GM10847 (cell line): ENCODE results near the gene KDM7A.

Experiments
- POLR2A ChIP-seq: IDR thresholded peaks from 2 replicates; pipeline ENCODE4 v1.6.1; 2011; ENCODE audit not compliant: insufficient read length; ENCODE audit errors: extremely low read depth

The KDM7A gene

DNA sequence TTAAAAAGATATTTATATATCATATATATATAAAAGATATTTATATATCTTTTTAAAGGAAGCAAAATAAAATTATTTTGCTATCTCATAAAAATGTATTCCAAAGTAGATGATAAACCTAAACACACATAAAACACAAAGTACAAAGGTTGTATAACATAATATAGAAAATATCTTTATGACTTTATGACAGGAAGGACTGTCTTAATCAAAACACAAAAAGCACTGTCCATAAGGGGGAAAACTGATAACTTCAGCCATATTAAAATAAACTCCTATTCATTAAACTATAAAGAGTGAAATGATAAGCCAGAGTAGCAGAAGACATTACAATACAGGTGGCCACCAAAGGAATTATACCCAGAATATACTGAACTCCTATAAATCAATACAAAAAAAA lies 34.8 kb downstream of the KDM7A start:
- no peak for TF ChIP-seq POLR2A

DNA sequence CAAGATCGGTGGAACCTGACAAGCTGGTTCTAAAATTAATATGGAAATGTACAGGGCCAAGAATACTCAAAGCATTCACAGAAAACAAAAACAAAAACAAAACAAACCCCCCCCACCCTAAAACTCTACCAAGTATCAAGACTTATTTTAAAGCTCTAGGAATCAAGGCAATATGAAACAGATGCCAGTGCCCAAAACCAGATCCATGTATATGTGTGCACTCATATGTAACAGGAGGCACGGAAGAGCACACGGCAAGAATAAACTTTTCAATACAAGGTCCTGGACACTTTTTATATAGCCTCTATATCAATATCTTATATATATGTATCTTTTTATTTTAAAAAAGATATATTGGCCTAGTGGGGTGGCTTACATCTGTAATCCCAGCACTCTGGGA lies 35.5 kb downstream of the KDM7A start:
- no peak for TF ChIP-seq POLR2A

GRCh38 chr7:140137078-140137477 lies 39.7 kb downstream of the KDM7A start:
- no peak for TF ChIP-seq POLR2A

GRCh38 chr7:140136073-140136472 lies 40.7 kb downstream of the KDM7A start:
- no peak for TF ChIP-seq POLR2A

DNA sequence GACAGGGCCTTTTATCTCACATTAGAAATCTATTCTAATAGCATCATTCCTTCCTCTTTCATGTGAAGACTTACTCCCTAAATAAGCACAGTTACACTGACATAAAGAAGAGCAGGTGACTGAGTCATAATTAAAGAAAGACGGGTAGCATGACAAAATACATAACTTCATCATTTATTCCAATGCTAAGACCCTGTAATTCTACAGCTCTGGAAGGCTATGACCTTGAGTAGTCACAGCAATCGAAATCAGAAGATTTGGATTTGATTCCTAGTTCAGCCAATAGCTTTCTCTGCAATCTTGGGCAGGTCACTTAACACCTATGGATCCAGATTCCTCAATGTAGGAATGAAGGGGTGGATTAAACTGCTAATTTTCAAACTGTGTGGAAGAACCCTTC lies 42.7 kb downstream of the KDM7A start:
- TF ChIP-seq POLR2A, result no peak

- no peak for TF ChIP-seq POLR2A
Measured at GRCh38 chr7:140127360-140128127, 49.2 kb downstream of the KDM7A start.

GRCh38 chr7:140126435-140127034 lies 50.2 kb downstream of the KDM7A start:
- TF ChIP-seq POLR2A, result no peak

- TF ChIP-seq POLR2A, result no peak
Measured at GRCh38 chr7:140122965-140123364, 53.8 kb downstream of the KDM7A start.

- no peak for TF ChIP-seq POLR2A
Measured at GRCh38 chr7:140121326-140121725, 55.5 kb downstream of the KDM7A start.

DNA sequence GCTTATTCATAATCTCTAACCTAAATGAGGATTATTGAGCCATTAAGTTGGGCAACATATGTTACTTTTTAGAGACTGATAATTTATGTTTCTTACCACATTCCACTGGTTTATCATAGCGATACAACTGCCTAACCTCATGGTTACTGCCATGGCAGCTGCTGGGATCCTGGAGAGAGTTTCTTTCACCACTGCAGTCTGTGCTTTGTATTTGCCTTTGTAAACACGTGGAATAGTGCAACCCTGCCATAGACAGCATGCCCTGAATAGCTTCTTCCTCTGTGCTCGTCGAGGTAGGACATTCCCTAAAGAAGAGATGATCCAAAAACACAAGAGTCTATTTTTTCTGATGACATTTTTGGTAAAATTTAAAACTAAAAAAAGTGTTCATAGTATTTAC lies 80.3 kb downstream of the KDM7A start:
- no peak for TF ChIP-seq POLR2A

GRCh38 chr7:140093375-140093774 lies 83.4 kb downstream of the KDM7A start:
- no peak for TF ChIP-seq POLR2A

DNA sequence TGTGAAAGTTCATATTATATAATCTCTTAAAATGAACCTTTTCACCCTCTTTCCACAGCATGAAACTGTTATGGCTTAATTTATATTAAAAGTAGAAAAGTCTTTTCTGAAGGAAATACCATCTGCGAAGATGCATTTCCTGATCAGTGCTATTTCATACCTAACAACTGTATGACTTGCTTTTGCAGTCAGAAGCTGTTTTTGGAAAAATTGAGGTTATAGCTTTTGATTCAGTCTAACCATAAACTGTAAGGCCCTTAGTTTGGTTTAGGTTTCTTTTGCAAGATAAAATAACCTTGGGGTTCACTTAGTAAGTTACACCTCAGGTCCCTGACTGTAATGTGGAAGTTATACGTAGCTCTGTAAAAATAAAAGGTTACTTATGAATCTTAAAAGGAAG lies 91.3 kb downstream of the KDM7A start:
- TF ChIP-seq POLR2A, result no peak

GRCh38 chr7:140084972-140085371 lies 91.8 kb downstream of the KDM7A start:
- no peak for TF ChIP-seq POLR2A

DNA sequence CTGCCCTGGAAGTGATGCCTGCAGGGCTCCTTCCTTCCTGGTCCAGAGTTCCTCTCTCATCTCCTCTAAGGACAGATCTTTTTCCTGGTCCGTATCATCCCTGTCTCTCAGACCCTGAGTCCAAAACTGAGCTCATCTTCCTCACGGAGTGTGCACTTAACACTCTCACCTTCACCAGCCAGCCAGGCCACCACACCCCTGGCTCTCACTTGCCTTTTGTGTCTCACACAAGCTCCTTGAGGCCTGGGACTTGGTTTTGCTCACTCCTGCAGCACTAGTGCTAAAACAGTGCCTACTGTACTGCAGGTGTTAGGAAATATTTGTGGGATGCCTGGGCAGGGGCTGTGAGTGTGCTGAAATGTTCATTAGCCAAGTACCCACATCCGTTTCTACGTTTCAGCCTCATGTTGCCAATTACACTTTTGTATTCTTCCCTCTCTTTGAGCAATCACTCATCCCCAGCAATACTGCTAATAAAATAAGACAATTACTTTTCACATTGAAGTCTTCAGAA lies 92.6 kb downstream of the KDM7A start:
- no peak for TF ChIP-seq POLR2A

GRCh38 chr7:140082770-140083169 lies 94.0 kb downstream of the KDM7A start:
- no peak for TF ChIP-seq POLR2A

GRCh38 chr7:140081774-140082425 lies 94.9 kb downstream of the KDM7A start:
- no peak for TF ChIP-seq POLR2A
